Measurements from ENCODE around the gene BCR.
"Not testable (repeated sequence)": the region's sequence is repeated elsewhere in the genome, so short reads cannot be mapped to it uniquely, and the experiment has no call there.

Gene BCR

DNA sequence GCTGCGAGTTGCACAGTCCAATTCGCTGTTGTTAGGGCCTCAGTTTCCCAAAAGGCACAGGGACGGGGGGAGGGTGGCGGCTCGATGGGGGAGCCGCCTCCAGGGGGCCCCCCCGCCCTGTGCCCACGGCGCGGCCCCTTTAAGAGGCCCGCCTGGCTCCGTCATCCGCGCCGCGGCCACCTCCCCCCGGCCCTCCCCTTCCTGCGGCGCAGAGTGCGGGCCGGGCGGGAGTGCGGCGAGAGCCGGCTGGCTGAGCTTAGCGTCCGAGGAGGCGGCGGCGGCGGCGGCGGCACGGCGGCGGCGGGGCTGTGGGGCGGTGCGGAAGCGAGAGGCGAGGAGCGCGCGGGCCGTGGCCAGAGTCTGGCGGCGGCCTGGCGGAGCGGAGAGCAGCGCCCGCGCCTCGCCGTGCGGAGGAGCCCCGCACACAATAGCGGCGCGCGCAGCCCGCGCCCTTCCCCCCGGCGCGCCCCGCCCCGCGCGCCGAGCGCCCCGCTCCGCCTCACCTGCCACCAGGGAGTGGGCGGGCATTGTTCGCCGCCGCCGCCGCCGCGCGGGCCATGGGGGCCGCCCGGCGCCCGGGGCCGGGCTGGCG is at the start of gene BCR:
BCR (plus strand) TSS at position 209 of the 592 bp plus-strand sequence. CDS start 452 bp downstream, outside the sequence.
- peak; percentile 13 for DNase-seq

DNA sequence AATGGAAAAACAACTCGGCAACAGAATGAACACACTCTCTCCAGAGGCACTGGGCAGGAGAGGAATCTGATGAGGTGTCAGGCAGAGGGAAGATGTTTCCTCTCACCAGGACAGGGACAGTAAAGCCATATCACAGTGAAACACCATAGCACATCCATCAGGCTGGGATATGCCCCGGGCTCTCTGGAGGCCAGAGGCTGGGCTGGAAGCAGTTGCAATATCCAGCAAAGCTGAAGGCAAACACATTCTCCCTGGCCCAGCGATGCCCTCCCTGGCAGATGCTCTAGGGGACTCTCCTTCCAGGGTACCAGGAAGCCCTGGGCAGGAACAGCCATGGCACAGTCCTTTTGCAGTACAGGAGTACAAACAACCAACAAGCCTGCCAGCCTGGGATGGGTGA is 49.6 kb upstream of the BCR start:
- no peak for DNase-seq

DNA sequence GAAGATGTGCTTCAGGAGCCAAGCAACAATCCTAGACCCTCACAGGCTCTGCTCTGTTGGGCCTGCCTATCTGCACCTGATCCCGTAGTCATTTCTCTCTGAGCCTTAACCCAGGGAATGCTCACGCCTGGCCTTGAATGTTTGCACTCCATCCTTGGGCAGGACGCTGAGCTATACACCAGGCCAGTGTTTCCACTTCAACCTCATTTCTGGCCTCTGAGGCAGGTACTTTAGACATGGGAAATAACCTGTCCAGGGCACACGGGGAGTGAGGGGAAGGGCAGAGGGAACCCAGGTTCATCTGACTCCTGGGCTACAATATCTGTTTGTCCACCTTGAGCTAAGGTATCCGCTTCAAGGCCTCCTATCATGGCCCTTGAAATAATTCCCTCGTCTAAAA is 48.4 kb upstream of the BCR start:
- DNase-seq = no peak

DNA sequence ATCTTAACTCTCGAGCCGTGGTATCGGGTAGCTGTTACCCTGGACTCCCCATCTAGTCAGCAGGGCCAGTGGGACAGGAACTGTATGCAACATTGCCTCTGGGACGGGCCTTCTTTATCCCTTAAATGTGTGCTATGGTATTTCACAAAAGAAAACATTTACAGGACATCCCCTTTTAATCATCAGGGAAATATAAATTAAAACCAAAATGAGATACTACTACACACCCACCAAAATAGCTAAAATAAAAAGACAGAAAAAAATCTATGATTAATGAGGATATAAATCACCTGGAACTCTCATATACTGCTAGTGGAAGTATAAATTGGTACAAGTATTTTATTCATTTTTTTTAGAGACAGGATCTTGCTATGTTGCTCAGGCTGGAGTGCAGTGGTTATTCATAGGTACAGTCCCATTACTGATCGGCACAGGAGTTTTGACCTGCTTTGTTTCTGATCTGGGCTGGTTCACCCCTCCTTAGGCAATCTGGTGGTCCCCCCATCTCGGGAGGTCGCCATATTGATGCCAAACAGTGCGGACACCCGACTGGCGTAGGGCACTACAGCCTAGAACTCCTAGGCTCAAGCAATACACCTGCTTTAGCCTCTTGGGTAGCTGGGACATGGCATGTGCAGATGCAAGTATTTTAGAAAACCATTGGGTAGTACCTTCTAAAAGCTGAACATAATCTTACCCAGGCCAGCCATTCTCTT is 47.8 kb upstream of the BCR start:
- DNase-seq = no peak

DNA sequence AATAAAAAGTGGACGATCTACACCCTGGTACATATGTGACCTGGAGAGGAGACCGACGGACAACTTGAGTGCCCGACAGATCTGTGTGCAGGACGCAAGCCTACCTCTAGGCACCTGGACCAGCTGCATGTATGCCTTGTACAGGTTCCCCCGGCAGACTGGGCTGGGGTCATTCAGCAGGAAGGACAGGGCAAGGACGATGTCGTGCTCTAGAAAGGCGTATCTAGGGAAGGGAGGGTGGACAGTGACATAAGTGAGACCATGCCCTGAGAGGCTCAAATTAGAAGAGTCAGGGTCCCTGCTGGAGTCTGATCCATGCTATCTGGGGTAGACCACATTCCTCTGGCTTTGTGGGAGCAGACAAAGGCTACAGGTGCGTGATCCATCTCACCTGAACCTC is 46.4 kb upstream of the BCR start:
- DNase-seq = no peak

DNA sequence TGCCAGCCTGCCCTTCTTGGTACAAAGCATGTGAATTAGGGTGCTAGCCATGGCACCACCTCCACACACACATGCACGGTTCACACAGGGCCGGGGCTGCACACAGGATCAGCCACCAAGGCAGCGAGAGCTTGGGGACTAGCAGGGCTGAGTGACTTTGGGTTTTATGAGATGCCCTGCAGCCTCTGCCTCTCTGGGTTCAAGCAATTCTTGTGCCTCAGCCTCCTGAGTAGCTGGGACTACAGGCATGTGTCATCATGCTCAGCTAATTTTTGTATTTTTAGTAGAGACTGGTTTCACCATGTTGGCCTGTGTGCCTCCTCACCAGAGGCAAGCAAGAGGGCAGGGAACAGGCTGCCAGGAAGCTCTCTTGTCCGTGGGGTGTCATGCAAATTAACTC is 43.3 kb upstream of the BCR start:
- not testable (repeated sequence) for DNase-seq

DNA sequence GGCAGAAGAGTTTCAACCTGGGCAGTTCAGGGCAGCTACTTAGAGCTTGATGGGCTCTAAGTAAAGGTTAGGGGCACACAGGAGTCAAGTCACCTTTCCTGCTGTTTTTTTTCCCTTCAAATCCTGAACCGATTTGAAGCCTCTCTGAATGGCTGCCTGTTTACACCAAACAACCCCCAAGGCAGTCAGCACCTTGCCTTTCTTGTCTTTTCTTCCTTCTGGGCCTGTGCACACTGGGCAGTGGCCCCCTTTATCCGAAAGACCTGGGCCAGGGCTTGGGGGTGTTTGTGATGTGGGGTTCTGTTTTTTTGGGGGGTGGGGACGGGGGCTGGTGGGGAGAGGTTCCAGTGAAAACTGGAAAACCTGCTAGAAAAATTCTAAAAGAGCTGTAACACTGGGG is 42.8 kb upstream of the BCR start:
- no peak for DNase-seq

DNA sequence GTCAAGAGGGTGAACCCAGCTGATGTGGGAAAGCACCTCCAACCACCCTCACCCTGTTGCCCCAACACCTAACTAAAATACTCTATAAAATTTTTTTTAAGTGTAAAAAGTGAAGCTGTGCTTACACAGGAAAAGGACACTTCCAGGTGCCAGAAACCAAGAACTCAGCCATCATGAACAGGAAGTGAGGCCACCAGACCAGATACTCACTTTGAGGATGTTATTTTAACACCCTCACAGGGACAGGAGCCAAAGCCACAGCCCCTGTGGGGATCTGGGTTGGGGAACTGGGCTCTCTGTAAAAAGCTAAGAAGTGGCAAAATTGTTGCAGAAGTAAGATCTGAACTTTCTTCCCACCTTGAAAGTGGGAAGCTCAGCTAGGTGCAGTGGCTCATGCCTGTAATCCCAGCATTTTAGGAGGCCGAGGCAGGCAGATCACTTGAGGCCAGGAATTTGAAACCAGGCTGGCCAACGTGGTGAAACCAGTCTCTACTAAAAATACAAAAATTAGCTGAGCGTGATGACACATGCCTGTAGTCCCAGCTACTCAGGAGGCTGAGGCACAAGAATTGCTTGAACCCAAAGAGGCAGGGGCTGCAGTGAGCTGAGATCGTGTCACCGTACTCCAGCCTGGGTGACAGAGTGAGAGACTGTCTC is 42.3 kb upstream of the BCR start:
- peak; percentile 89 for DNase-seq

DNA sequence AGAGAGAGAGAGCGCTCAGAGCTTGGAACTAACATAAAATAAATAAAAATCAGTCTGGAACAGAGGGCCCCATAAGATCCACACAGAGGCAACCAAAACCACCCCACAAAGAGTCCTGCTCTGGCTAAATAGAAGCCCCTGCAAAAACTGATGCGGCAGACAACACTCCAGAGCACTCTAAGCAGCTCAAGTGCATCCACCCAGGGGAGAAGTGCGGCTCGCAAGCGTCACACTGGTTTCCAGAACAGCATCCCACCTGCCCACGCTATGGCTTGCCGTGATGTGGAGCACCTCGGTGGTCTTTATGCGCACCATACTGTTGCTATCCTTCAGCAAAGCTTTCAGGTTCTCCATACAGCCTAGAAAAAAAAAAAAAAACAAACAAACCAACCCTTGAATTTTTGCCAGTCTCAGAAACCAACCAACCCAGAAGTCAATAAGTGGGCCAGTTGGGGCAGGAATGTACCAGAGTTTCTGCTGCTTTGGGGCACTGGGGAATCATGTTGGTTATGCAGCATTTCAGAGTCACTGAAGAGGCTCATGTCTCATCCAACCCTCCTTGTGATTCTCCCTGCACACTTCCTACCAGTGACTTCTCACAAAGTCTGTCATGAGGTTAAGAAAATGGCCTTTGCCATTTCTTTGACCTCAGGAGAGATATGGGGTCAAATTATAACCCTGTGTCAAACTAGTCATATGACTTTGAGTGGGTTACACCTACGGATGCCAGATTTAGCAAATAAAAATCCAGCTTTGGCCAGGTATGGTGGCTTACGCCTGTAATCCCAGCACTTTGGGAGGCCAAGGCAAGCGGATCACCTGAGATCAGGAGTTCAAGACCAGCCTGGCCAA is 41.5 kb upstream of the BCR start:
- no peak for DNase-seq

DNA sequence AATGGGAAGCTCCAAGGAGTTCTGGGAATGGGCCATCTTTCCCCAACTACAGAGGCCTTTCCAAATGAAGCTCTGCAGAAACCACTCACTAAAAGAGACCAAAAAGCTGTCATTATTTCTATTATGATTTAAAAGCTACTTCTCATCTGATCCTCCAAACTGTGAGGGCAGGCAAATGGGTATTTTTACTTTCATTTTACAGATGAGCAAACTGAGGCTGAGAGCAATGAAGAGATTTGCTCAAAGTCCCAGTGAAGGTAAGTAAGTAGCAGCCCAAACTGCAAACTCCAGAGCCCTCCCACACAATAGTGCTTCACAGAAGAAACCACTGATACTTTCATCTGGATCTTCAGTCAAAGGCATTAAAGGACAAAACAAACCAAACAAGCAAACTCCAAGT is 39.9 kb upstream of the BCR start:
- DNase-seq = no peak

DNA sequence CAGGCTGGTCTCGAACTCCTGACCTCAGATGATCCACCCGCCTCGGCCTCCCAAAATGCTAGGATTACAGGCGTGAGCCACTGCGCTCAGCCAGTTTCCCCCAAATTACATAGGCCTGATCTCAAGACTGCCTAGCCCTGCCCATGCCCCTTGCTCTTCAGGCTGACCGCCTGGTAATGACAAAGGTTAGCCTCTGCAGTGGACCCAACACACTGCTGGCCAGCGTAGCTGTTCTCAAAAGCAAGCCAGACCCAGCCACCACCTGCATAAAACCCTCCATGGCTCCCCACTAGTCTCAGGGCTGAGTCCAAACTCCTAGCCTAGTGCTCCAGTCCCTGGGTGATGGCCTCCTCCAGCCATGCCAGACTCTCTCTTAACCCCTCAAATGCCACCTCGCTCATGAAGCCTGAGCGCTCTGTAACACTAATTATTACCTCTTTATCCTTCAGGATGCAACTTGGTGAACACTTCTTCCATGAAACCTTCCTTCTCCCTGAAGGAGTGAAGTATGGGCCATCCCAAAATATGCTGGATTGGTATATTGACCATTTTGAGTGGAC is 37.7 kb upstream of the BCR start:
- DNase-seq = no peak

DNA sequence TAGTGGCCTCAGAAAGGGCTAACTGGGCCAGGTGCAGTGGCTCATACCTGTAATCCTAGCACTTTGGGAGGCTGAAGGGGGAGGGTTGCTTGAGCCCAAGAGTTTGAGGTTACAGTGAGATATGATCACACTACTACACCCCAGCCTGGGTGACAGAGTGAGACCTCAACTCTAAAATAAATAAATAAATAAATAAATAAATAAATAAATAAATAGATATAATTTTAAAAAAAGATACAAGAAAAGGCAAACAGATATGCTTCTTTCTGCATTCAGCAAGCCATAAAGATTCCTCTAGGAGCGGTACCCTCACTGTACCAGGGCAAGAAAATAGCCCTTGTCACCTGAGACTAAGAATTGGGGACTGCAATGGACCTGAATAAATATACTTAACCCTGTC is 37.2 kb upstream of the BCR start:
- no peak for DNase-seq

DNA sequence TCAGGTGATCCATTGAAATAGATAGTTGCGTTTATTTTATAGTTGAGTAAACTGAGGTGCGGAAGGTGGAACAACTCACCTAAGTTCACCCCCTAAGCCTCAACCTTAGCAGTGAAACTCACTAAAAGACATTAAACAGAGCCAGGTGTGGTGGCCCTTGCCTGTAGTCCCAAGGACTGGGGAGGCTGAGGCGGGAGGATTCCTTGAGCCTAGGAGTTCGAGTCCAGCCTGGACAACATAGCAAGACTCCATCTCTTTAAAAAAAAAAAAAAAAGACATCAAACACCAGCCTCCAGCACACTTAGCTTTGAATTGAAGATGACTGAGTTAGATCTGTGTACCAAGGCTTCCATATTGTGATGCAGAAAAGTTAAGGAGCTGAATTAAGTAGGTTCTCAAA is 35.9 kb upstream of the BCR start:
- DNase-seq = no peak

DNA sequence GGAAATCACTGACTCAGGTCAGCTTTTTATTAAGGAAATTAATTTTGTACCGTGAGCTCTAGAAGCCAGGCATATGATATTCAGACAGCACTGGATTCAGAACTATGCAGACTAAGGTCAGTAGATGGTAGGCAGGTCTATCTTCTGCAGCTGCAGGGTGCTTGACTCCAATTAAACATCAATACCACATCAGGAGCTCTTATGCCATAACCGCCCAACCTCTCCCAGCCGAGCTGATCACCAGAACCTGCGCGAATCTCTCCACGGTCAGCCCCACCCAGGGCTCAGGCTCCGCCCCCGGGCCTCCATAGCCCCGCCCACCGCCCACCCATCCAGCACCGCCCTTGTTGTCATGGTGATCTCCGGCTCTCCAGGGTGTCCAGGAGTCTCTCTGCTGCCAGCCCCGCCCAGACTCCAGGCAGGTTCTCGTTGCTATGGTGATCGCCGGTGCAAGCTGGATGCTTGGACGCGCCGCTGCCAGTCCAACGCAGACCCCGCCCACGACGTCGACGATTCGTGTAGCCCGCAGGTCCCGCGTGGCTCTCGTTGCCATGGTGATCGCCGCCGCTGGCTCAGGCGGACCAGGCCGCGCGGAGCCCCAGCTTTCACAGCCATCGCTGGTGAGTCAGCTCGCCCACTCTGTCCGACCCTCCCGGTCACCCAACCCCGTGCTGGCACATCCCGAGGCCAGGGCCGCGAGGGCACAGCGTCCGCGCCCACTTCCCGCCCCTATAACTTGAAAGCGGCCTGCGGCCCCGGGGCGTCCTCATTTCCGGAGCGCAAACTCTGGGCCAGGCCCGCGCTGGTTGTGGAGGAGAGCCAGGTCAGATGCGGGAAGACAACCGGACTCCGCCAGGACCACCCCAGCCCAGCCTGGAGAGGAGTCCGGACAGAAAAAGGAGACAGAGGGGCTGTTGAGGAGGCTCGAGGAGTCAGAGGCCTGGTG is 35.1 kb upstream of the BCR start, which contains the start of gene RAB36:
RAB36 (plus strand) TSS at position 546 of the 946 bp plus-strand sequence. CDS start 1,140 bp downstream, outside the sequence.
- DNase-seq = peak; percentile 84

DNA sequence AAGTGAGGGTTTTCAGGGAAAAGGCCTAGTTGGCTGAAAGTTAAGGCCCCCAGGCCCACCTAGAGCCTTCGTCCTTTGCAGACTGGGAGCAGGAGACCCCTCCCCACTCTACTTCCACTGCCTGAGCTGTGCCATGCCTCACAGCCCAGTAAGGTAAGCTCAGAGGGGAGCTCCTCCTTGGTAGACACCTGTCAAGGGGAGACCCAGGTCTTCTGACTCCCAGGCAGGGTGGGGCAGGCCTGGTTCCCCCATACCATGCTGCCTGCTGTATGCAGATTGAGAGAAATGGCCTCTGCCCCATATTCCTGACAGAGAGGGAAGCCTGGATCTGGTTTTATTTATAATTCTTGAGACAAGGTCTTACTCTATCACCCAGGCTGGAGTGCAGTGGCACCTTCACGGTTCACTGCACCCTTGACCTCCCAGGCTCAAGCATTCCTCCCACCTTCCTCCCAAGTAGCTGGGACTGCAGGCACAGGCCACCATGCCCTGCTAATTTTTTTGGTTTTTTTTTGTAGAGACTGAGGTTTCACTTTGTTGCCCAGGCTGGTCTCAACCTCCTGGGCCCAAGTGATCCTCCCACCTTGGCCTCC is 34.3 kb upstream of the BCR start:
- DNase-seq = no peak

DNA sequence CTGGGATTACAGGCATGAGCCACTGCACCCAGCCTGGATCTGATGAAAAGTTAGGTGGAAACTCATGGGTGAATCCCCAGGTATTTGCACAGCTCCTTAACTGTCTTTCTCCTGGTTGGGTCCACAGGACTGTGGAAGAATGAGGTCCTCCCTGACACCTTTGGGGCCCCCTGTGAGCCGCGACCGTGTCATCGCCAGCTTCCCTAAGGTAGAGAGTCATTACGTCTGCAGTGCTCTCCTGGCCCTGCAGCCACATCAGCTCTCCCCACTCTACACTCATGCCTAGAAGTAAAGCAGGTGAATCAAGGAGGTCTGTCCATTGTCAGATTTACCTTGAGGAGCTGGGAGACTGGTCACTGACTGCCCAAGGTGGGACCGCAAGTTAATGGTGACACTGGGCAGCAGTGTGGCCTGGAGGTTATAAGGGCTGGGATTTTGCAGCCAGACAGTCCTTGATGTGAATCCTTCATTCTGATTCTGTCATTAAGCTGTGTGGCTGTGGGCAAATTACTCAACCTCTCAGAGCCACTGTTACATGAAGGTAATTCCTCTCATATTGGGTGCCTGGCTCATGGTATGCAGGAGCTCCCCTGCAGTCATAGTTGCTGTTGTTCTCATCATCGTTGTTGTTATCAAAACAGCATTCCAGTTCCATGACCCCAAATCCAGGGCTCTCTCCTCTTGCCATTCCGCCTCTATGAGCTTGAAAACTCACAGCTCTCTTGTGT is 33.7 kb upstream of the BCR start:
- DNase-seq = no peak

DNA sequence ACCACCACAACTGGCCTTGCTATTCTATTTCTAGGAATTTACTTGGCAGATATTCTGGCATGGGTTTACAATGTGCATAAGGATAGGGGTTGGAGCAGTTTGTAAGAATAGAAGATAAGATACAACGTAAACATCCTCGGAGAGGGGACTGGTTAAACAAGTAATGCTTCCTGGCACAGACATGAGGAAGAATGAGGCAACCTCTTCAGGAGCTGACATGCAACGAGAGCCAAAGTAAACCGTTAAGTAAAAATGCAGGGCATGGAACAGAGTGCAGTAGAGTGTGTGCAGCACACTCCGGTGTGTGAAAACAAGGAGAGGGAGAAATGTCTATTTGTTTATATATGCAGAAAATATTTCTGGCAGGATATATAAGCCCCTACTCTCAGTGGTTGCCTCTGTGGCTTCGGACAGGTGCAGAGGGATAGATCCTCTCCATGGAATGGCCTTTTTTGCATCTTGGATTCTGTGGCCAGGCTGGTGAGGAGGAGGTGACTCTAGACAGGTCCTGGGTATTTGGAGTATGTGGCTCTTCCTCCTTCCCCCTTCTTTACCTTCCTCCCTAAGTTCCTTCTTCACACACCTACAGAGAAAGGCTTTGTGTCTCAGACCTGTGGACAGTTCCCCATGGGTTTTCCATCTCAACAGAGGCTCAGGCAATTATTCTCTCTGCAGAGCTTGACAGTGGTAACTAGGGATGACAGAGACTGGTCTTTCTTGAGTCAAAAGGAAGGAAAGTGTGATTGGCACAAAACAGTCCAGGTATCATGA is 32.5 kb upstream of the BCR start:
- DNase-seq = no peak

DNA sequence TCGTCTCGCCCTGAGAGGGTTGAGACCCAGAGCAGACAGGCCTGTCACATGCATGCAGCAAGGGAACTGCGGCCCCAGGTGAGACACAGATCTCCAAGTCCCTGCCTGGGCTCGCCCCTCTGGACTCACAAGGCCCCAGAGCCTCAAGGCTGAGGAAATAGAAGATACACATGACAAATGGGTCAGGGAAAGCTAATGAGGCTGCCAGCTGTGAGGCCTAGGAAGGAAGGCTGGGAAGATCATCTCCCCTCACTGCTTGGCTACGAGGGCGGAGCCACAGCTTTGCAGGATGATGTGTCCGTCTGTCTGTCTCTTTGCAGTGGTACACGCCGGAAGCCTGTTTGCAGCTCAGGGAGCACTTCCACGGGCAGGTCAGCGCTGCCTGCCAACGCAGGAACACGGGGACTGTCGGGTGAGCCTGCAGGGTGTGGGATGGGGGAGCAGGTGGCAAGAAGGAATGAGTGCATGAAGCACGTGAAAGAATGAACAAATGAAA is 30.5 kb upstream of the BCR start:
- DNase-seq = no peak

DNA sequence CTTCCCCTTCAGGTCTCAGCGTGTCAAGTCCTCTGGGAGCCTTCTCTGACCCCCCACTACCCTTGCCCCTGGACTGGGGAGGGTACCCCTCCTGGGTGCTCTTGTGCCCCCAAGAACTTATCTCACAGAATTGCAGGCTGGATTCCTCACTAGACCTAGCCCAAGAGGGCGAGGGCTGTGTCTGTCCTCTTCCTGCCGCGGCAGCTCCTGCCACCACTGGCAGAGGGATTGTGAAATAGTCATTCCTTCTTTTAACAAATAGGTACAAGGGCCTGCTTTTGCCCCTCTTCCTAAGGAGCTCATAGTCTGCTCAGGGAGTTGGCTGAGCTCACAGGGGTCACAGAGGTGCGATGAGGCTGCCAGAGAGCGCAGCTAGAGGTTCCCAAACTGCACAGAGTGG is 29.5 kb upstream of the BCR start:
- DNase-seq = no peak

DNA sequence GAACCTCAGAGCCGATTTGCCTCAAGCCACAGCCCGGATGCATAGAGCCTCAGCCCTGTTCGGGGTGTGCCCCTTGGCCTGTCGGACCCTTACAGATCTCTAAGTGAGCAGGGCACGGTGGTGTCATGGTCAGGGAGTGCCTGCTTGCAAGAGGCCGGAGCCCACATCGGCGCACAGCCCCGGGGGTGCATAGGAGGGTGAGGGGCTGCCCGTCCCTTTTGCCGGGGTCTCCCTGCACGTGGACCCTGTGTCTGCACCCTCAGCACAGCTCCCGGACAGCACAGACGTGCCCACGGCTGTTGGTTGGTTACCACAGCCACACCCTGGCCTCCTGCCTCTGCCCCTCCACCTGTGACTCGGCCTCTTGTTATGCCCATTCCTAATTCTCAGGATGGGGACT is 28.5 kb upstream of the BCR start:
- no peak for DNase-seq

Data from MV-4-11 (cell line).